NCI-H2171 (cell line): ENCODE data around the gene DISC1.
"Not testable (repeated sequence)": the region's sequence is repeated elsewhere in the genome, so short reads cannot be mapped to it uniquely, and the experiment has no call there.

Experiments used
- DNase-seq: peaks from one replicate; lab custom pipeline; 2025; lab: John Stamatoyannopoulos, UW

Gene DISC1

DNA sequence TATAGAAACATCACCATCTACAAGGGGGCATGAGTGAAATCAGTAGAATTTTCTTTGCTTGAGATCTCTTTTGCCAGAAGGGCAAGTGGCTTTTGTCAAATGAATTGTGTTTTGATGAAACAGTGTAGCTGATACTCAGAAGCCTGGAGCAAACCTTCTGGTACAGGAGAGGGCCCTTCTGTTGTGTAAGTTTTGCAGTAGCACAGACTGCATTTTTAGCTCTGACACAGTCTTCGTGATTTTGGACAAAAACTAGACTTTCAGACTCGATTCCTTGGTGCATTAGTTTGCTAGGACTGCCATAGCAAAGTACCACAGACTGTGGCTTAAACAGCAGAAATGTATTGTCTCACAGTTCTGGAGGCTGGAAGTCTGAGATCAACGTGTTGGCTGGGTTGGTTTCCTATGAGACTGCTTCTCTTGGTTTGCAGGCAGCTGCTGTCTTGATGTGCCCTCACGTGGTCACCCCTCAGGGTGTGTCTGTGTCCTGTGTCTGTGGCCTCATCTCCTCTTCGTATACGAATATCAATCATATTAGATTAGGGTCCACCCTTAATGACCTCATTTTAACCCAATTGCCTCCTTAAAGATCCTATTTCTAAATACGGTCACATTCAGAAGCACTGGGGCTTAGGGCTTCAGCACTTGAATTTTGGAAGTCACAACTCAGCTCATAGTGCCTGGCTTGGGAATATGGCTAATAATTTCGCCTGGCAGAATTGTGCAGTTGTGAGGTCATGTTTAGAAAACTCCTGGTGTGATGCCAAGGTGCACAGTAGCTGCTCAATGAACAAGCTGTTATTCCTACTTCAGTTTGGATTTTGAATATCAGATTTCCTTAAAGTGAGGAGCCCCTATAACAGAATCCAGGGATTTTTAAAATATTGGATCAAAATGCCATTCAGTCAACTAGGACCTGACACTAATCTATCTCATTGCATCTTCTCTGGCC, 21.2 kb upstream of the DISC1 start:
- no peak for DNase-seq

DNA sequence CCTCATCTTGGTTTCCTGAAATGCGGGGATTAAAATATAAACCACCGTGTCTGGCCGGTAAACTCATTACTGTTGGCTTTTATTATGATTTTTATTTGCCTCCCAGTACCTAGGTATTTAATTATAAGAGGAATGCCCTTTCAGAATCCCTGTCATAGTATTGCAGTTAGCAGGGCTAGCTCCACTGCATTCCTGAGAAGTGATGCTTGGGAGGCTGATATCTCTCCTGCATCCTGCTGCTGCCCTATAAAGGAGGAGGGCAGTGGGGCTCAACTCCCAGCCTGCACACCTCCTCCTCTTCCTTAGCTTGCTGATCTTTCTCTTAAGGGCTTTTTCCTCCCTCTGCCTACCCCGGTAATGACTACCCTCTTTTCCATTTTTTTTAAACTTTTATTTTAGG, 19.9 kb upstream of the DISC1 start:
- no peak for DNase-seq

DNA sequence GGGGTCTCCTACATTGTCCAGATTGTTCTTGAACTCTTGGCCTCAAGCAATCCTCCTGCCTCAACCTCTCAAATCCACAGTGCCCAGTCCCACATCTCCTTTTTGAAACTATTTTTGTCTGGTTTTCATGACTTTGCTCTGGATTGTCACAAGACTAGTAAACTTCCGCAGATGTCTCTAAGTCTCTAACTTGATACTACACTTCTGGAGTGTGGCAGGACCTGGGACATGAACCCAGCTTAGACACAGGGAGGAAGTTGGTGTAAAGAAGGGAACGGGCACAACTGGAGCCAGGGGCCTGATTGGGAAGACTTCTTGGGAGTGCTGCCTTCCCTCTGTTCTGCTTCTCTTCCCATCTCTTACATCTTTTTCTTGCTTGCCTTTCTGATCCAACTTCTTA, 16.2 kb upstream of the DISC1 start:
- no peak for DNase-seq

DNA sequence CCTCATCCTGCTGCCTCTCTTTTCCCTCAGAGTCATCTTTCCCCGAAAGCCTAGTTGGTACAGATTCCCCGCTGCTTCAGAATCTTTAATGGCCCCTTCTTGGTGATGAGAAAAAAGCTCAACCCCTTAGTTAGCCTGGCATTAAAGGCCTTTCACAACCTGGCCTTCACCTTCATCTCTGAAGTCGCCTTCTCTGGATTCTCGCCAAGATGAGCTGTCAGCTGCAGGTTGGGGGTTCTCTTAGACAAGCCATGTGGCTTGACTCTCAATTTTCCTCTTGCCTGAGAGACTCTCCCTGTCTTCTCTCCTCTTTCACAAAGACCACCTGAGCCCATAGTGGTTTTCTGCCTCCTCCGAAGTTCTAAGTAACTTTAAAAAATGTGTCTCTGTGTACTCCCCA, 15.5 kb upstream of the DISC1 start:
- DNase-seq = no peak

DNA sequence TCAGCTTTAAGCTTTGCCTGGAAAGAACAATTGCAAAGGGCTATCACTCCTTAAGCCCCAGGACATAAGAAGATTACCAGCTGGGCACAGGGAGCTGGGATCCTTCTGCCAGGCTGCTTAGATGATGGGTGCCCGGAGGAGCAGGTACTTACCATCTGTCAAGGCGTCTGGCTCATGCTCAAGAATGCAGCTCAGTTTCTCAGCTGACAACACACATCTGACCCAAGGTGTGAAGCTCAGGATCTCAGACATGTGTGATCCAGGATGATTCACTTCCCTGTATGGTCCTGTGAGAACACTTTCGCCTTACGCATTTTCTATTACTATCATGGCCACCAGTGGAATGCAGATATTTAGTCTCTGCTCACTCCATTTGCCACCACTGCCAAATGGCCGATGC, 14.7 kb upstream of the DISC1 start:
- peak; percentile 31 for DNase-seq

DNA sequence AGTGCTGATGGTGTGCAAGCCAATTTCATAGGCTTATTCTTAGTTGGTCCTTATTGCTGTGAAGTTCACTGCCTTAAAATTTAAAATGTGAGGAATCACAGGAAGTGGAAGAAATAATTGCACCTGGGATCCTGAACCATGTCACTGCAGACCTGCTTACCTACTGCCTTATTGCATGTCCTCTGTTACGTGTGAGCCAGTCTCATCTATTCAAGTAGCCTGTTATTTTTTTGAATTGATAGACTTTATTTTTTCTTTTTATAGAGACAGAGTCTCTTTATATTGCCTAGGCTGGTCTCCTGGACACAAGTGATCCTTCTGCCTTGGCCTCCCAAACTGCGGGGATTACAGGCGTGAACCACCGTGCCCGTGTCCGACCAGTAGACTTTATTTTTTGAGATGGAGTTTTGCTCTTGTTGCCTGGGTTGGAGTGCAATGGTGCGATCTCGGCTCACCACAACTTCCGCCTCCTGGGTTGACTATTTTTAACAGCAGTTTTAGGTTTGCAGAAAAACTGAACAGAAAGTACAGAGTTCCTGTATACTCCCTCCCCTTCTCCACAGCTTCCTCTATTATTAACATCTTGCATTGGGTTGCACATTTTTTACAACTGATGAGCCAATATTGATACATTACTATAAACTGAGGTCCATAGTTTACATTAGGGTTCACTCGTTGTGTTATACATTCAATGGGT, 14.0 kb upstream of the DISC1 start:
- no peak for DNase-seq

DNA sequence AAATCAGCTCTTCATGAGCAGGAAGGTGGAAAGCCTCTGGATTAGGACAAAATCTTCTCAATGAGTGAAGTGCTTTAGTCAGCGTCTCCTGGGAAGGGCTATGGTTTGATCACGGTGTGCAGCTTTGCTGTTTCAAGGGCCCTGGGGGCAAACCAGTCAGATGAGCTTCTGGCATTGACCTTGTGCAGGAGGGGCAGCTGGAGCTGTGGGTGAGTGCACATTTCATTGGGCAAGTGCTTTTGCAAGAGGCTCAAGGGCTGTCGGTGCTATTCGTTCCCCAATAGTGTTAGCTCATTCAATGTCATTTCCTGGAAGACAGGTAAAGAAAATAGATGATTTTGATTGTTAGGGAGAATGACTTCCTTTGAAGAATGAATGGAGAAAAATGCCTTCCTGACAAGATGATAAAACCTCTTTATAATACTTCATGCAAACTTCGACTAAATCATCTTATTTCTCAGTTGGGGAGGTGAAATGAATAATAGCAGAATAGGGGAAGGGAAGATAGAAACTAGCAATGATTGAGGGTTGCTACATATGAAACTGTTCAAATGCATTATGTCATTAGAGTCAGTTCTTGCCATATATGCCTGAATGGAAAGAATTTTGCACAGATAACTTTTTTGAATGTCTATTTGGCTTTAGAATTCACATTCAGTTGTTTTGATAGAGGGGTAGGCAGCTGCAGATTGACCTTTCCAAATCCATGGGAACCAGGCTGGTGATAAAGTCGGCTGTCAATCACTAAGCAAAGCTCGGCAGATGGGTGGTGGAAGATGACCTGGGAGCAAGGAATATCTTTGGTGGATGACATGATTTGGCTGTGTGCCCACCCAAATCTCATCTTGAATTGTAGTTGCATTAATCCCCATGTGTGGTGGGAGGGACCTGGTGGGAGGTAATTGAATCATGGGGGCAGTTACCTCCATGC, 12.9 kb upstream of the DISC1 start:
- no peak for DNase-seq

DNA sequence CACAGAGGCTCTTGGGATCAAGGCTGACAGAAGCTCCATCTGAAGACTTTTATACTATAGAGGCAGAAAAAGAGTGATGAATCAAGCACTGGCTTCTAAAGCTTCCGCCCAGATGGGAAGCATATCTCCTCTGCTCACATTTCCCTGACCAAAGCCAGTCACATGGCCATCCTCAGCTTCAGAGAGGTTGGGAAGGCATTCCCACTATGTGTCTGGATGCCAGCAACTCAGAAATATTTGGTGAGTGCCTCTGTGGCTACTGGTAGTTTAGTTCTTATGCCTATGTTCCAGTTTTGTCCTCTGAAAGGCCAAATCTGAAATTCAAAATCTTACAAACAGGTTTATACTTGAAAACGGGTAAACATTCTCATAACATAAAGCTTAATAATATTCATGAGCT, 9.9 kb upstream of the DISC1 start:
- no peak for DNase-seq

DNA sequence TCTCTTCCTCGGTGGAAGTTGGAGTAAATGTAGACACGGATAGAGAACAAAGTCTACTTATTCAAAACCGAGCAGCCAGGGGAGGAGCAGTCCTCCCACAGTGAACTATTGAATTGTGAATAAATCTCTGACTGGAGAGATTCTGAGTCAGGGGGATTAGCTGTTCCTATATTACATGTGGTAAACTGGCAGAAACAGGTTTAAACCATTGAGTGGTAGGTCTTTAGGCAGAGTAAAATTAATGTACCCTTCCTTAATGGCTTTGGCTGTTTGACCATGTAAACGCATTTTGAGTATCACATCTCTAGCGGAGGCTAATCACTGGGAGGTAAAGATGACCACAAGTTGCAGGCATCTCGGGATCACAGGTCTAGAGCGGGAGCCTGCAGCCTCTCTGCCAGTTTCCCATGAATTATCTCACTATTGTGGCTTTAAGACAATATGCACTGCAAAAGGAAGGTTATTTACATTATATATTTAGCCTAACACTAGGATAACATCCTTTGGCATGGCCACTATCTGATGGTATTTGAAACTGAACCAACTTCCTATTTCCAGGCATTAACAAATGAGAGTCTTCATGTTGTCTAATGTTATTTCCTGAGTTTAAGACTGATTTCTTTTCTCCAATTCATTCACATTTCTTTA, 7.9 kb upstream of the DISC1 start:
- DNase-seq = no peak

DNA sequence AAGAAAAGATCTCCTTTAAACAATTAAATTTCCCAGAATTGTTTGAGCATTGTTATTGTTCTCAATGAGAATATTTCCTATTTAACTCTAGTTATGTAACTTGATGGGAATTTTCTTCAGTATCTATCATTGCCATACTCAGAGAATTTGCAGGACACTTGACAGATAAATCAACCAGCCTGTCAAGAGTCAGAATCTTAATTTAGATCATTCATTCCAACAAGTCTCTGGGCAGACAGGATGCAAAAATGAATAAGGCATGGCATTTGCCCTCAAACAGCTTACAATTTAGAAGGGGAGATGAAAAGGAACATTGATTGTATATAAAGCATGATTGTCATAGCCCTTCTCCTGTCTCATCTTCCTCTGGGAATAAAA, 7.3 kb upstream of the DISC1 start:
- DNase-seq = no peak

DNA sequence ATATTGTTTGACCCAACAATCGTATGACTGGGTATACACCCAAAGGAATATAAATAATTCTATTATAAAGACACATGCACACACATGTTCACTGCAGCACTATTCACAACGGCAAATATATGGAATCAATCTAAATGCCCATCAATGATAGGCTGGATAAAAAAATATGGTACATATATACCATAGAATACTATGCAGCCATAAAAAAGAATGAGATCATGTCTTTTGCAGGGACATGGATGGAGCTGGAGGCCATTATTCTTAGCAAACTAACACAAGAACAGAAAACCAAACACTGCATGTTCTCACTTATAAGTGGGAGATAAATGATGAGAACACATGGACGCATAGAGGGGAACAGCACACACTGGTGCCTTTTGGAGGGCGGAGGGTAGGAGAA, 1.5 kb upstream of the DISC1 start:
- DNase-seq = not testable (repeated sequence)

DNA sequence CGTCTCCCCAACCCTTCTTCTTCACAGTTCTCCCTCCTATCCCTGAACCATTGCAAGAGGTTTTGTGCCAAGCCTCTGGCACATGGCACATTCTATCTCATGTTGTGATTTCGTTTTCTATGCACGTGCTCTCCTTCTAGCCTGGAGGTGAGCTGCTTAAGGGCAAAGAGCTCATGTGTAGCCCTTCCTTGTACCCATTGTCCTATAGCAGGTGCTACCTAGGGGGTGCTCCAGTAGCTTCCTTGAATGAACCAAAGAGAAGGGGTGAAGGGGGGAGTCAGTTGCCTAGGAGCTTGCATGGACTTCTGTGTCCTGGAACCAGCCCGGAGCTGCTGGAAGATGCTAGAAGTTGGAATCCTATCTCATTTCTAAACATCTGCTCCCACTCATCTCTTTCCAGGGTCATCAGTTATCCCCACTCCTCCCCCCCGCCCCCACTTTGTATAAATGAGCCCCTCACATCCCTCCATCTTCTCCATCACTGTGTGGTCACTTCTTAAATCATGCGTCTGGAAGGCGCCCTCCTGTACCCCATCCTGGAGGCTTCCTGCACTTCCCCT, 535 bp upstream of the DISC1 start:
- DNase-seq = no peak

DNA sequence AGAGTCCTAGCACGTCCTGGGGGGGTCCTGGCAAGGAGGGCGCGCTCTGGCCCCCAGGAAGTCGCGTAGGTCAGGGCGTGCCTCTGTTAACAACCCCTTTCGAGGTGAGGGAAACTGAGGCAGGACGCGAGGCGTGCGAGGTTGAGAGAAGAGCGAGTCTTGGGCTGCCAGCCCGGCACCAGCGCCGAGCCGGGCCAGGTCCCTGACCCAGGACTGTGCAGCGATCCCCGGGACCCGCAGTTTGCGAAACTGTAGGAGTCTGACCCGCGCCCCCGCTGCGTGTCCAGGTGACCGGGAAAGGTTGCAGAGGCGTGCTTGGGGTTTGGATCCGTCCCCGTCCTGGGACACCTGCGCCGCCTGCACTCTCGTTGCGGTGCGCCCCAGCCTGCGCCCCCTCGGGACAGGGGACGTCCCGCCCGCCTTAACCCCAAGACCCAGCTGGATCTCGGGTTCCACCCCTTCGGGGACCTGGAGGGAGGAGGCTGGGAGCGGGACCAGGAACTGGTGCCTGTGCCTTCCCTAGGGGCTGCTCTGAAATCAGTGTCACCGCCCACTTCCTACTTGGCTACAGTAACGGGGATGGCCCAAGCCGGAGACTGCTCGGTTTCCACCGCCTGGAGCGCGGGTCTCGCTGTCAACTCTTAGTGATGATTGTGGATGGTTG, 493 bp downstream of the DISC1 start:
- no peak for DNase-seq

DNA sequence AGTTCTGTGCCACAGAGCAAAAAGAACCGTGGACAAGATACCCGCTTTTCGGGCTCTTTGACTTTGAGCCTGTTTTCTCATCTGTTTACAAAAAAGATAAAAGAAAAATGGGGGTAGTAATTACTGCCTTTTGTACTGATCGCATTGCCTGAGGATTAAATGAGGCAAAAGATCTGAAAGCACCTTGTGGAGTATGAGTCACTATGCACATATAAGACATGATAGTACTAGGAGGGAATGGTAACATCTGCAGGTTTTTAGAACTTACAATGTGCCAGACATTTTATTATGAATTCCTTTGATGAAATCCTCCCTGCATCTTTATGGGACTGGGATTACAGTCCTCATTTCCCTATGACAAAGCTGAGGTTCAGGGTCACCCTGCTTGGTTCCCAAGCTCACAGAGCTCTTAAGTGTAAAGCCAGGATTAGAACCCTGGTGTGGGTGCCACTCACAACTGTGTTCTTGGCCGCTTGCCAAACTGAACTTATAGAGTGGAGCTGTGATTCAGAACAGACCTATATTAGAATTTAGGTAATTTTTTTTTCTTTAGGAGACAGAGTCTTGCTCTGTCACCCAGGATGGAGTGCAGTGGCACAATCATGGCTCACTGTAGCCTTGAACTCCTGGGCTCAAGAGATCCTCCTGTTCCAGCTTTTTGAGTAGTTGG, 1.8 kb downstream of the DISC1 start:
- DNase-seq = no peak

DNA sequence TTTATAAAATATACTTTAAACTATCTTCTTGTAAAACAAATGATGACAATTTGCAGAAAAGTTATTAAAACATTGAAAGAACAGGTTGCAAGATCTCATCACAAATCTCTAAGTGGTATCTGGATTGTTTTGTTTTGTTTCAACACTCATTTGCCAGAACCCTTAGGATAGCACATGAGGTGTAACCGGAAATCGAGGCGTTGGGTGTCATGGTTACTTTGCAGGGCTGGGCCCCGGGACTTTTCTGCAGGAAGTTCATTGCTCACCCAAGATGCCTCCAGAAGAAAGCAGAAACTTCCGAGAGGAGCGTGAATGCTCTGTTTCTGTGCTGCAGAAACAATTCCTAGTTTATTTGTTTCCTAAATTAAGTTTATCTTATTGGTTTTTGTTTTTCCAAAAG, 2.5 kb downstream of the DISC1 start:
- DNase-seq = no peak

DNA sequence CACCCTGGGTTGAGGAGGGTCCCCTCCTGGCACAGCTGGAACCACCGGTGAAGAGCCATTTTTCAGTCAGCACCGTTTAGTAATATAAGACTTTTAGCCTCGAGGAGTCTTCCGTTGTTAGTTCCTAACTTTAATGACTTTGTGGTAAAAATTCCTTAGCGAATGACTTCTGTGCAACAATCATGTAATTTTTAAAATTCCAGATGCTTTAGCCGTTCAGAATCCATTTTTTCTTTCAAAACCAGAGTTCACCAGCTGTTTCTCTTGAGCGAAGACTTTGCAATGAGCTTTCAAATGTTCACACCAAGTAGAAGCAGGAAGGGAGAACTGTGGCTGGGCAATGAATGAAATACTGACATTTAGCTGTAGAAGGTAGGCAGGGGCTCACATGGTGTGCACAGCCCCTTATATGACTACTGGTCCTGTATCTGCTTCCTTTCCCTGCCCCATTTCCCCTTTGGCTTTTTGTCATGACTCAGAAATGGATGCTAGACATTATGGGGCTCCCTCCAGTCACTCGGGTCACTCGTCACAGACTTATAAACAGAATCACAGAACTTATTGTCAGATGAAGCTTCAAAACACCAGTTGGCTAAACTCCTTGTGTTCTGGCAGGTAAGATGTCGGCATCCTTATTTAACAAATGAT, 4.1 kb downstream of the DISC1 start:
- DNase-seq = no peak

DNA sequence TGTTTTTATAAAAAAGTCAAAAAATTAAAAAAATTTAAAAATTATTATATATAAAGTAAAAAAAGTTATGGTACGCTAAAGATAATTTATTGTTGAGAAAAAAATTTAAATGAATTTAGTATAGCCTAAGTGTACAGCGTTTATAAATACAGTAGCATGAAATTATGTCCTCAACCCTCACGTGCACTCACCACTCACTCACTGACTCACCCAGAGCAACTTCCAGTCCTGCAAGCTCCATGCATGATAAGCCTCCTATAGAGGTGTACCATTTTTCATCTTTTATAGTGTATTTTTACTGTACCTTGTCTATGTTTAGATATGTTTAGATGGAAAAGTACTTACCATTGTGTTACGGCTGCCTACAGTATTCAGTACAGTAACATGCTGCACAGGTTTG, 5.1 kb downstream of the DISC1 start:
- no peak for DNase-seq

DNA sequence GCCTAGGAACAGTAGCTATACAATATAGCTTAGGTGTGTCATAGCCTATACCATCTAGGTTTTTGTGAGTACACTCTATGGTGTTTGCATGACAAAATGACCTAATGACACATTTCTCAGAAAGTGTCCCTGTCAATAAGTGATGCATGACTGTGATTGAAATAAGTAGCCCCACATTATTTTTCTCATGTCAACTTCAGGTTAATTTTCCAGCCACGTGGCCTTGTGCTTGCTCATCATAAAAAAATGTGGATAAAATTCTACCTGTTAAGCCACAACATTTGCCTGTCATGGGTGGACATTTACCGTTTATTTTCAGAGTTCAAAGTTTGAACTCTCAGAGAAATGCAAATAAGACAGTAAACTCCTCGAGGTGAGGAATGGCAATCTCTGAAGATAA, 5.5 kb downstream of the DISC1 start:
- no peak for DNase-seq

DNA sequence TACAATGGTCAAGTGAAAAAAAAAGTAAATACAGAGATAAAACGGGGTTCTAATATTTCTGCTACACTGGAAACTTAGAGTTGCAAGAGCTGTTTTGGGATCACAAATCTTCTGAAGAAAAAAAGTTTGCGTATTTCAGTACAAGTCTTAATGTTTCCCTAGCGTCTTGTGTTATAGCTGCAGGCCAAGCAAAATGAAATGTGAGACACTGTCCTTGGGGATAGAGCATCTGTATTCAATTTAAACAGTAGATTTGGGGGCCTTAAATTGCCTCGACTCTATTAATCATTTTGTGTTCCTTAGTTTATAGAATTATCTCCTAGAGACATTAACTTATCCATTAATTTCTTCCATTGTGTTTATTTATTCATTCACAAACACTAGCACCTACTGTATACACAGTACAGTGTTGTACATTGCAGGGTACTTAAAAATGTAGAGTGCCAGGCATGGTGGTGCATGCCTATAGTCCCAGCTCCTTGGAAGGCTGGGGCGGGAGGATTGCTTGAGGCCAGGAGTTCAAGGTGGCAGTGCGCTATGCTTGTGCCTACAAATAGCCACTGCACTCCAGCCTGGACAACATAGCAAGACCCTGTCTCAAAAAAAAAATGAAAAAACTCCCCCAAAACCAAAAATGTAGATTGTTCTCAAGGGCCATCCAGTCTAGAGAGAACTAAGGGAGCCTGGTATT, 7.9 kb downstream of the DISC1 start:
- no peak for DNase-seq
